Left cardiac atrium (tissue), 4 donors: ENCODE results near the gene HOXC4. TPM values are rescaled to one million over a fixed set of nuclear protein-coding genes. Genes with fewer than 3 reads are reported as not detected.
A peak's percentile ranks its signal among the peaks of the same experiment; 100 is the strongest.
"Not testable (repeated sequence)": the region's sequence is repeated elsewhere in the genome, so short reads cannot be mapped to it uniquely, and the experiment has no call there.

Source experiments
- ATAC-seq, 2 donors: fragments of 200-7000 bp; cut with Tn5 transposase; one replicate each; pipeline ENCODE4 v1.9.1; 2020; ENCODE audit warnings: mild to moderate bottlenecking in 2 of 2, moderate library complexity in 2 of 2
- DNase-seq: peaks from one replicate; pipeline ENCODE4 v3.0.0-alpha.2; 2020
- intact Hi-C, 2 donors: fragments of 100-400 bp; cut with DNase I; formaldehyde crosslinking; loops; one replicate each; pipeline versions ENCODE4 v1.14.1 to v1.15.1; 2022 to 2023
- total RNA-seq, 2 donors: library from RNA; stranded (reverse); fragmentation: NEBNext Ultra II Directional; extraction: Animal tissue kit (Norgen Biotek cat#: 25700); gene quantifications; one replicate each; pipeline ENCODE4 v1.2.1, GENCODE V29; 2021
- donor health status: DM: no; HTN: yes; CAD: no.
- donor health status: DM: no; HTN: yes; CAD: no; lungs with severe emphysema.
- donor health status: DM: yes; HTN: yes; CAD: no.
- donor health status: Dilated cardiomyopathy.

The HOXC4 gene
- total RNA-seq, 2 donors from 2014 or later: 0.16 to 0.35 TPM

- no peak for DNase-seq
- ATAC-seq: no peak
- intact Hi-C loops: no loop called here
Measured at GRCh38 chr12:54036620-54037359, 16.8 kb upstream of the HOXC4 start.

DNA sequence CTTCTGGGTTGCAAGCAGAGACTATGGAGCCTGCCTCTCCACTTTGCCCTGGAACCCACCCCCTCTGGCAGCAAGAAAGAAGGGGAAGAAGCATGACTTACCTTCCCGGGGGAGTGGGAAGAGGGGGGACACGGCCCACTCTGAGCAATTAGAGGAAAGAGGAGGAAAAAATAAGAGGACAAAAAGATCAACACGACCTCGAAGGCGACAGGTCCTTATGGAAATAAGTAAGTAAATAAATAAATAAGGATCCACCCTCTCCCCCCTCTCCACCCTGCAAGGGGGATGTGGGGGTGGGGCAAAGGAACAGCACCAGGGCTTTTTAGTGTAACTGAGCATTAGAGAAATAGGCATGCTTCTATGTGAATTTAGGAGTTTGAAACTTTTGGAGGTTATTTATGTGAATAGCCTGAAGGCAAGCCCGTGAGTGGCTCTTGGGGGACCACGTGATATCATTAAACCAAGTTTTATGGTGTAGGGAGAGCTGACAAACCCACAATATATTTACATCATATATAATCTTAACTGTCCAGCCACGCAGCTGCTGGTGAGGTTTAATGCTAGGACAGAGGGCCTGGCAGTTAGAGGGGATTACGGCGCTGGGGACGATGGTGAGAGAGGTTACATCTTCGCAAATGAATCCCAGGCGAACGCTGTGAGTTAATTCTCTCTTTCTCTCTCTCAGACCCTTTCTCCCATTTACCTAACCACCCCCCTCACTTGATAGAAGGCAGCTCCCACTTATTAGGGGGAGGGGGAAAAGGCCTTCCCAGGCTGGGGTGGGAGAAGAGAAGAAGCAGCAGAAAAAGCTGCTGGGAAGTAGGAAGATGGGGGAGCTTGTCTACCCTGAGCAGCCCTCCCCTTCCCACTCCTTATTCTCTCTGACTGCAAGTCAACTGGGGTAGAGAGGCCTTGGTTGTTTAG is 16.0 kb upstream of the HOXC4 start:
- ATAC-seq: no peak

GRCh38 chr12:54038284-54038870 is 15.3 kb upstream of the HOXC4 start:
- DNase-seq (no peak), ATAC-seq (no peak)
- intact Hi-C loops: no loop called here

More for the DNA sequence above, 16.0 kb upstream of the HOXC4 start:
- intact Hi-C loops: no loop called here
- DNase-seq: no peak

DNA sequence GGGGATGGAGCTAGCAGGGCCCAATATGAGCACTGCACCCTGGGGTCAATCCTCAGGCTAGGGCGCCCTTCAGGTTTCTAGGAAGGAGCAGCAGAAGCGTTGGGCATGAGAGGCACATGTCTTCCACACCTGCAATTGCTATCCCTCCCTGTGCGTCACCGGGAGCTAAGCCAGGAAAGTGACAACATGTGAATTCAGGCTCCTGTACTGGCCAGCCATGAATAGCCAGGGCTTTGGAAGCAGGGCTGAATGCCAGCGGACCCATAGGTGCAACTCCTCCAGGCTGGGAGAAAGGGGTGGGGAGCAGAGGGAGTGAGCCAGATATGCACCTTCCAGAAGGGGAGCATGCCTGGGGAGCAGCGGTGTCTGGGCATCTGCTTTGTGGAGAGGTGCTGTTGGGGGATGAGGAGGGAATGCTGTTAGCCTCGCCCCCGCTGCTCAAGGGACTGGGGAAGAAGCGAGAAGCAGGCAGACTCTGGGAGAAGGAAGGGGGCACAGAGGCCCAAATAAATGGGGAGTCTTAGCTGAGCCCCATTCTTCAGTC is 14.7 kb upstream of the HOXC4 start:
- intact Hi-C loops: no loop called here

DNA sequence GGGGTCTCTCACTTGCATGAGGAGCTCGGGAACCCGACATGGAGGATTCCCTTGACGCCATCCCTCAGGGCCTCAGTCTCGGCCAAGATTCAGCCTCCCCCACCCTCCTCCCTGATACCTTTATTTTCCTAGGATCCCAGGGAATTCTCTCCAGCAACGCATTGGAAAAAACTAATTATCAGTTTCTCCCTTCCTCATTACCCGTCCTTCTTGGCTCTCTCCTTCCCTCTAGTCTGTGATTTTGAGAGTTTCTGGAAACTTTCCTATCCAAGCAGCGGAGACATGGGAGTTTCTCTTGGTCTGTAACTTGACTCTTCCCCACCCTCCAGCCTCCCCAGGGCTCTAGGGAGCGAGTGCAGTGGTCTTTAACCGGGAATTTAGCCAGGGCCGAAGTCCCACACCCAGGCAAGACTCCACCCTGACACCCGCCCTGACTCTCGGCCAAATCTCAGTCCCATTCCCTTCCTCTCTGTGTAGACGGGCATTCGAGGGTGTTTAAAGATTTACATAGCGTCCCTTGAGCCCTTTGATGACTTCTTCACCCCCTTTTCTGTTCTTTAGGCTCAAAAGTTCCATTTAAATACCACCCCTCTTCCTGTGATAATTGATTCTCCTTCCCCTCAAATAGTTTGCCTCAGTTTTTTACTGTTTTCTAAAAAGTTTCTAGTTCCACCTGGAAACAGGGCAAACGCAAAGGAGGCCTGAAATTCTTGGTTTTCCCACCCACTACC is 14.1 kb upstream of the HOXC4 start:
- DNase-seq: no peak
- intact Hi-C loops: no loop called here

More for the DNA sequence above, 14.7 kb upstream of the HOXC4 start:
- ATAC-seq (peak in 1 of 2 donors; percentile 13), DNase-seq (no peak)

DNA sequence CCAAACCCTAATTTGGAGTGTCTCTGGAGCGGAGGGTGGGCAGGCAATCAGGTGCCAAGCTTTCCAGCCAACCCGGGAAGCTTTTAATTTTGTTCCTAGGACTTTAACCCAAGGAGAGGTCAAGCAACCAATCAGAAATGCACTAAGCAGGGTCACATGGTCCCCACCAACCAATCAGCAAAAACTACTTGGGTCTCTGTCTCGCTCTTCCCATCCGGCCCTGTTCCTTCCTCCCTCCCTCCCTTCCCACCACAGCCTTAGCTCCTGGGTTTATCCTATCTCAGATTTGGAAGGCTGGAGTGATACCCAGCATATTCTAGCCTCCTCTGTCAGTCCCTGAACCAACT is 13.5 kb upstream of the HOXC4 start:
- intact Hi-C loops: no loop called here
- ATAC-seq (peak in 1 of 2 donors; percentile 35), DNase-seq (no peak)

More for the DNA sequence above, 14.1 kb upstream of the HOXC4 start:
- peak; percentile 62 to 63 for ATAC-seq

DNA sequence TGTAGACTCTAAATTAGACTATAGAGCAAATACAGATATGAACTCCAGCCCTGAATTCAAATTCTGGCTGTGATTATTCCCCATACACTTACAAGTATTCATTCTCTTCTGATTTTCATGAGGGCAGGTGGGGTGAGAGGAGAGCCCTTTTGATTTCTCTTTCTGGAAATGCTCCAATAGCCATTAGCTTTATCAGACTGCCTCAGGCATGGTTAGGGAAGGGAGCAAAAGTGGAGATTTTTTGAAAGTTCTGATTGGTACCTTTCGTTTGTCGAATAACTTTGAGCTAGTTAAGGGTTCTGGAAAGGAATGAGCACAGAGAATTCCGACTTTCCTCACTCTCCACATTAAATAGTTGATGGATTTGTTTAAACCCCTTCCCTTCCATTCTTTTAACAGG is 13.0 kb upstream of the HOXC4 start:
- intact Hi-C loops: no loop called here
- DNase-seq (no peak), ATAC-seq (no peak)

DNA sequence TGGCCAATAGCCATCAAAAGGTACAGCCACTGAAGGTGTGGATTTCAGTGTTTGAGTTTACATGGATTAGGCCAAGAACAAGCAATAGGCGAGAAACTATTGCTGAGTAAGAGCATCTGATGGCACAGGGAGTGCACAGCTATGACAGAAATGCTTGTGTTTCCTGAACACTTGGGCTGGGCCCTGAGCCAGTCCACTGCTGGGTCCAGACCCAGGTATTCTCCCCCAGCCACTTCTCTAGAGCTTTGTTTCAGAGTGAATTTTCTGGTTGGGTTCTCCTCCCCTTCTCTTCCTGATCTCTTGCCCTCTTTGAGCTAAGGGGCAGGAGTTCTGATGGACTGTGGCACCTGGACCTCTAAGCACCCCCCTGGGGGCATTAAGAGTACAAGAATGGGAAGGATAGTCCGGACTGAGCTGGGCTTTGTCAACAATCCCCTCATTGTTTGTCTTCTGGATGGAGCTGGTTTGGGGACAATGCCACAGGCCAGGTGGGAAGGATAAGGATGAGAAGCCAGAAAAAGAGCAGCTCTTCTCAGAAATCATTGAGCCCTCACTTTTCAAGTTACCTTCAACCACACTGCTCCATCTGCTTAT is 12.4 kb upstream of the HOXC4 start:
- intact Hi-C loops: no loop called here

DNA sequence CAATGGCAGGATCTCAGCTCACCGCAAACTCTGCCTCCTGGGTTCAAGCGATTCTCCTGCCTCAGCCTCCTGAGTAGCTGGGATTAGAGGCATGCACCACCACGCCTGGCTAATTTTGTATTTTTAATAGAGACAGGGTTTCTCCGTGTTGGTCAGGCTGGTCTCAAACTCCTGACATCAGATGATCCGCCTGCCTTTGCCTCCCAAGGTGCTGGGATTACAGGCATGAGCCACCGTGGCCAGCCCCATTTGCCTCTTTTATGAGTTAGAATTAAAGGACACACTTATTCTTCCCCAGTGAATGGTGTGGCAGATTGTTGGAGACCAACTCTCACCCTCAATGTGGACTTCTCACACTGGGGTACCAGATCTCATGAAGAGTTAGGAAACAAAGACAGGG is 11.6 kb upstream of the HOXC4 start:
- intact Hi-C loops, DNase-seq, ATAC-seq: not testable (repeated sequence)

More for the DNA sequence above, 12.4 kb upstream of the HOXC4 start:
- no peak for ATAC-seq
- no peak for DNase-seq

- no peak for DNase-seq
- ATAC-seq: no peak
- intact Hi-C loops: no loop called here
Measured at GRCh38 chr12:54042970-54043853, 10.4 kb upstream of the HOXC4 start.

- intact Hi-C loops: no loop called here
- no peak for DNase-seq
- no peak for ATAC-seq
Measured at GRCh38 chr12:54044425-54045103, 9.1 kb upstream of the HOXC4 start.

DNA sequence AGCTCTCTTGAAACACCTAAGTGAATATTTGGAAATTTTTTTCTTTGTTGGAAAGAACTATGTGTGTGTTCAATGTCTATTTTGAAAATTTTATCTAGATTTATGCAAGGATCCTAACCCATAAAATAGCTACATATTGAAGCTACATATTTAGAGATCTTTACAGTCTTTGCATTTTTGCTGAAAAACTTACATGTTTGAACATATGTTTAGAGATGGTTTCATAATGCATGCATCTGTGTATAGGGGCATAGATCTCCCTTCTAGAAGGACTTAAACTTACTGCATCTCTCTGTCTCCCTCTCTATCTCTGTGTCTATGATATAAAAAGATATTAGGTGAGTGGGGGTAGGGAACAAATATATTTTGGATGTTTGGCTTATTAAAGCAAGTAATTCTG is 8.2 kb upstream of the HOXC4 start:
- intact Hi-C loops: no loop called here
- ATAC-seq (no peak), DNase-seq (no peak)

DNA sequence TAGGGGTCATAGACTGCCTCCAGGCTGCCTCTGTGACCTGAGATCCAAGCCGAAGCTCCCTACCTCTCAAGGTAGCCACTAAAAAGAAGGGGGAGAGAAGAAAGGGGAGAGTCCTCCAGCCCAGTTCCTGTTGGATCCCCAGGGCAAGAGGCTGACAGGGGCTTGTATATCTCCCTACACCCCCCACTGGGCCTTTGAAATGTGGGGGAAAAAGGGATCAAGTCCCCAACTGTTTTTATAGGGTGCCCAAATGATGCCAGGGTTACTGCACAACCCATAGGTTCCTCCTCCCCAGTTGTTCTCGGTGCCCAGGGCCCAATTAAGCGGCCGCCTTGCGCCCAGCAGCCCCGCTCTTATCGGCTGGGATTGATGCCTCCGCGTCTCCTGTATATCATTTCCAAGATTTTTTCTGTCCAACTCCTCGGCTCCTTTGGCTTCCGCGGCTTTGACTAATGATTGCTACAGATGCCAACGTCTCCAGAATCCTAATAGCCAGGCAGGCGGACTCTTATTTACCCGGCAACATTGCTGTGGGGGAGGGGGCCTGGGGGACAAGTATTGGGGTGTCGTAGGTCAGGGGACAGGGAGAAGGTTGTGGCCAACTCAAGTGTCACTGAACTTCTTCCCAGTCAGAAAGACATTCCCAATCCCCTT is 7.6 kb upstream of the HOXC4 start:
- DNase-seq (no peak), ATAC-seq (no peak)
- intact Hi-C loops: no loop called here

DNA sequence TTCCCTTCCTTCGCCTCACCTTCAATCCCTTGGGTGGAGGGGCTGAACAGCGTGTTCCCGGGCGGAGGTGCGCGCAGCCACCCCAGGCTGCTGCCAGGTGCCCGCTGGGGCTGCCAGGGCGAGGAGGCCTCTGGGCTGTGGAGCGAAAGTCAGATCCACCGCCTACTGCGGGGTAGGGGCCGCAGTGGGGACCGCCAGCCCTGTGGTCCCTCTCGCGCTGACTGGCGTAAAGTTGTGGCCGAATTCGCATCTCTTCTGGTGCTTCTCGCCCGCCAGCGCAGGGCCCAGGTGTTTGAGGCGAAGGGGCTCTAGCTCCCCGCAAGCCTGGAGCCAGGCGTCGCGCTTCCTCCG is 6.9 kb upstream of the HOXC4 start:
- intact Hi-C loops: no loop called here
- ATAC-seq (no peak), DNase-seq (no peak)

GRCh38 chr12:54047160-54047963 is 6.3 kb upstream of the HOXC4 start:
- ATAC-seq (peak in 1 of 2 donors; percentile 8), DNase-seq (no peak)
- intact Hi-C loops: no loop called here

GRCh38 chr12:54047964-54048303 is 5.7 kb upstream of the HOXC4 start:
- intact Hi-C loops: no loop called here
- DNase-seq: no peak
- no peak for ATAC-seq
